Endothelial cell of umbilical vein (primary cell): ENCODE results near the gene PRKAR1B. TPM values are rescaled to one million over a fixed set of nuclear protein-coding genes. Genes with fewer than 3 reads are reported as not detected.

Source experiments
- BruUV-seq: library from RNA; stranded (reverse); fragments of 400-500 nt; replicated peaks from 2 replicates; lab custom pipeline; 2021; lab: Mats Ljungman, UMichigan
- CTCF ChIA-PET: fragments of 300-600, 350-600 bp; sonication (Branson Sonifier 250); formaldehyde crosslinking; loops from one replicate; lab custom pipeline; 2021; ENCODE audit warnings: antibody characterized with exemption, inconsistent platforms; lab: Charles Lee
- POLR2A ChIA-PET: fragments of 300-600, 350-600 bp; sonication (Branson Sonifier 250); formaldehyde crosslinking; loops from one replicate; lab custom pipeline; 2021; ENCODE audit warnings: antibody characterized with exemption, inconsistent platforms; lab: Charles Lee
- DNase-seq: peaks from one replicate; pipeline ENCODE4 v3.0.0-alpha.2; 2011; ENCODE audit warnings: low read depth, low spot score
- FAIRE-seq: peaks from 2 replicates; lab custom pipeline; 2011; peaks lifted over from hg19 to GRCh38; lab: Jason Lieb, UNC
- H2AFZ ChIP-seq: 2 replicates; pipeline ENCODE4 v1.6.0; 2012; ENCODE audit warnings: low read depth, low read length, control low read depth, inconsistent platforms
- H3K27ac ChIP-seq: 2 replicates; pipeline ENCODE4 v1.5.1; 2011; ENCODE audit warnings: low read depth, mild to moderate bottlenecking, control low read depth, low read length, moderate library complexity; ENCODE audit not compliant: insufficient read depth
- H3K27me3 ChIP-seq, 2 experiments: 2 replicates each; pipeline versions ENCODE4 v1.6.0 to v1.6.1; 2011; ENCODE audit warnings: low read length in 2 of 2, mixed read lengths in 1 of 2; ENCODE audit not compliant: control insufficient read depth in 2 of 2, insufficient read depth in 2 of 2
- H3K36me3 ChIP-seq, 2 experiments: 2 replicates in 1 of 2; 3 replicates in 1 of 2; pipeline ENCODE4 v1.5.1; 2011; ENCODE audit warnings: low read length in 2 of 2, mild to moderate bottlenecking in 1 of 2, moderate library complexity in 1 of 2; ENCODE audit not compliant: control insufficient read depth in 2 of 2, insufficient read depth in 2 of 2; ENCODE audit errors: extremely low read depth in 1 of 2
- H3K4me1 ChIP-seq: 3 replicates; pipeline ENCODE4 v1.5.1; 2011; ENCODE audit warnings: mild to moderate bottlenecking, low read length; ENCODE audit not compliant: control insufficient read depth, insufficient read depth; ENCODE audit errors: extremely low read depth
- H3K4me2 ChIP-seq: 2 replicates; pipeline ENCODE4 v1.6.1; 2011; ENCODE audit warnings: low read length, control low read depth, mixed read lengths; ENCODE audit not compliant: insufficient read depth
- H3K4me3 ChIP-seq, 3 experiments: fragments of 200-600 bp in 1 of 3; sonication (generic), shearing (Covaris generic) in 1 of 3; replicated peaks in 1 of 3; 2 replicates each; pipeline ENCODE4 v1.5.1; 2011 to 2016; ENCODE audit warnings: control low read depth in 3 of 3, low read length in 3 of 3, mild to moderate bottlenecking in 2 of 3, inconsistent platforms in 1 of 3, low read depth in 1 of 3, moderate library complexity in 1 of 3; ENCODE audit not compliant: insufficient read depth in 1 of 3
- H3K79me2 ChIP-seq: 2 replicates; pipeline ENCODE4 v1.6.0; 2012; ENCODE audit warnings: low read length, inconsistent platforms; ENCODE audit not compliant: control insufficient read depth, insufficient read depth
- H3K9ac ChIP-seq: replicated peaks from 2 replicates; pipeline ENCODE3; 2011; ENCODE audit warnings: low read length, control low read depth; ENCODE audit not compliant: insufficient read depth; ENCODE audit errors: extremely low read depth
- H3K9me1 ChIP-seq: replicated peaks from 3 replicates; pipeline ENCODE4 v1.6.0; 2011; ENCODE audit warnings: mild to moderate bottlenecking, low read length; ENCODE audit not compliant: control insufficient read depth, insufficient read depth; ENCODE audit errors: extremely low read depth
- H3K9me3 ChIP-seq: replicated peaks from 2 replicates; pipeline ENCODE4 v1.5.1; 2012; ENCODE audit warnings: low read length, inconsistent platforms; ENCODE audit not compliant: control insufficient read depth, insufficient read depth
- H4K20me1 ChIP-seq: replicated peaks from 2 replicates; pipeline ENCODE3; 2011; ENCODE audit warnings: mild to moderate bottlenecking, low read length; ENCODE audit not compliant: control insufficient read depth, insufficient read depth; ENCODE audit errors: extremely low read depth
- EZH2 ChIP-seq: IDR thresholded peaks from 2 replicates; pipeline ENCODE4 v1.6.1; 2012; ENCODE audit warnings: borderline replicate concordance, low read depth, mild to moderate bottlenecking, moderate library complexity, low read length, inconsistent platforms; ENCODE audit not compliant: severe bottlenecking
- FOS ChIP-seq: IDR thresholded peaks from 2 replicates; pipeline ENCODE4 v1.6.1; 2011; ENCODE audit warnings: mild to moderate bottlenecking, low read length, moderate library complexity, borderline replicate concordance; ENCODE audit not compliant: insufficient read depth
- GATA2 ChIP-seq: IDR thresholded peaks from 2 replicates; pipeline ENCODE4 v1.7.0; 2011; ENCODE audit warnings: low read depth, mild to moderate bottlenecking, moderate library complexity, mixed read lengths, low read length; ENCODE audit not compliant: insufficient read length, insufficient read depth
- JUN ChIP-seq: IDR thresholded peaks from 2 replicates; pipeline ENCODE4 v1.6.1; 2011; ENCODE audit warnings: borderline replicate concordance, low read depth; ENCODE audit not compliant: insufficient read length, insufficient read depth
- MYC ChIP-seq: IDR thresholded peaks from one replicate; pipeline ENCODE4 v1.6.1; 2011; ENCODE audit warnings: mild to moderate bottlenecking, low read depth, low read length
- POLR2A ChIP-seq: IDR thresholded peaks from 2 replicates; pipeline ENCODE4 v1.6.1; 2012; ENCODE audit warnings: low read depth, mild to moderate bottlenecking, control low read depth, low read length
- POLR2AphosphoS5 ChIP-seq: IDR thresholded peaks from 2 replicates; pipeline ENCODE4 v1.6.1; 2012; ENCODE audit warnings: low read depth, mild to moderate bottlenecking, control low read depth, low read length, moderate library complexity; ENCODE audit not compliant: insufficient read depth
- dilution Hi-C: fragments of 300-500 bp; cut with MboI; formaldehyde crosslinking; loops from one replicate; pipeline ENCODE4 v1.15.0; 2019; ENCODE audit warnings: low sequenced_read_pairs; ENCODE audit not compliant: extremely low pct_ligation_motif_present
- intact Hi-C: fragments of 100-400 bp; cut with micrococcal nuclease; formaldehyde crosslinking; loops from one replicate; pipeline ENCODE4 v1.10.0; 2022
- polyA plus RNA-seq, 4 experiments: library from polyadenylated mRNA; depleted of rRNA in 3 of 4; stranded (reverse) in 3 of 4; unstranded in 1 of 4; fragments of >200 nt; gene quantifications; 2 replicates each; pipeline versions ENCODE4 v1.2.1 to v1.2.3, GENCODE V29; 2011 to 2012; ENCODE audit warnings: missing spikeins in 1 of 4
- total RNA-seq: library from RNA; stranded (reverse); gene quantifications from 2 replicates; pipeline ENCODE4 v1.2.3, GENCODE V29; 2021
- TF ChIP-seq, protein P1 (sequence below): IDR thresholded peaks from 2 replicates; pipeline ENCODE4 v1.6.1; 2011; ENCODE audit not compliant: insufficient read depth, insufficient read length
- TF ChIP-seq, protein P2 (sequence below), 2 donors: IDR thresholded peaks; 1 replicate in 1 of 2; 2 replicates in 1 of 2; pipeline ENCODE4 v1.5.1; 2011; ENCODE audit warnings: low read length in 2 of 2, mild to moderate bottlenecking in 2 of 2, moderate library complexity in 2 of 2, control low read depth in 1 of 2, inconsistent platforms in 1 of 2, low read depth in 1 of 2; ENCODE audit not compliant: insufficient read depth in 1 of 2; ENCODE audit errors: extremely low read depth in 1 of 2

PRKAR1B gene
- total and polyA plus RNA-seq, 2 donors (not counting 3 experiments of a cell fraction or from before 2014, with no cell fraction given) = 15.4 to 29.2 TPM

- ChIA-PET CTCF (no interaction called here), POLR2A (no interaction called here)
- no TSS peak for BruUV-seq
- no peak for FAIRE-seq
- Histone ChIP-seq H3K4me1 (no peaks in the 10 kb centered on the region), H3K27ac (no peak overlapping the region), H4K20me1 (no peaks in the 10 kb centered on the region), H3K4me2 (no peak overlapping the region), H3K36me3 (peaks cover 0 to 5% of the 10 kb centered on the region in 2 experiments), H2AFZ (no peak overlapping the region), H3K9me1 (no peaks in the 10 kb centered on the region), H3K27me3 (no peaks in the 10 kb centered on the region), H3K79me2 (no peaks in the 10 kb centered on the region), H3K9me3 (peaks cover 2% of the 10 kb centered on the region), H3K9ac (no peak overlapping the region), H3K4me3 (no peak overlapping the region)
- no peak for DNase-seq
- dilution Hi-C loops = no loop called here
- intact Hi-C loops = no loop called here
- no peak for TF ChIP-seq JUN
- TF ChIP-seq GATA2 = no peak
- TF ChIP-seq, protein P1, sequence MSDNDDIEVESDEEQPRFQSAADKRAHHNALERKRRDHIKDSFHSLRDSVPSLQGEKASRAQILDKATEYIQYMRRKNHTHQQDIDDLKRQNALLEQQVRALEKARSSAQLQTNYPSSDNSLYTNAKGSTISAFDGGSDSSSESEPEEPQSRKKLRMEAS = no peak
- TF ChIP-seq POLR2AphosphoS5 = no peak
- no peak for TF ChIP-seq POLR2A
- TF ChIP-seq MYC = no peak
- TF ChIP-seq FOS = no peak
- no peak for TF ChIP-seq EZH2
- TF ChIP-seq, protein P2, sequence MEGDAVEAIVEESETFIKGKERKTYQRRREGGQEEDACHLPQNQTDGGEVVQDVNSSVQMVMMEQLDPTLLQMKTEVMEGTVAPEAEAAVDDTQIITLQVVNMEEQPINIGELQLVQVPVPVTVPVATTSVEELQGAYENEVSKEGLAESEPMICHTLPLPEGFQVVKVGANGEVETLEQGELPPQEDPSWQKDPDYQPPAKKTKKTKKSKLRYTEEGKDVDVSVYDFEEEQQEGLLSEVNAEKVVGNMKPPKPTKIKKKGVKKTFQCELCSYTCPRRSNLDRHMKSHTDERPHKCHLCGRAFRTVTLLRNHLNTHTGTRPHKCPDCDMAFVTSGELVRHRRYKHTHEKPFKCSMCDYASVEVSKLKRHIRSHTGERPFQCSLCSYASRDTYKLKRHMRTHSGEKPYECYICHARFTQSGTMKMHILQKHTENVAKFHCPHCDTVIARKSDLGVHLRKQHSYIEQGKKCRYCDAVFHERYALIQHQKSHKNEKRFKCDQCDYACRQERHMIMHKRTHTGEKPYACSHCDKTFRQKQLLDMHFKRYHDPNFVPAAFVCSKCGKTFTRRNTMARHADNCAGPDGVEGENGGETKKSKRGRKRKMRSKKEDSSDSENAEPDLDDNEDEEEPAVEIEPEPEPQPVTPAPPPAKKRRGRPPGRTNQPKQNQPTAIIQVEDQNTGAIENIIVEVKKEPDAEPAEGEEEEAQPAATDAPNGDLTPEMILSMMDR (IDR thresholded peaks at IDR 0.05; ENCODE audit: extremely low read depth in 1 of 2, insufficient read depth in 1 of 2, low read depth in 1 of 2, low read length in 2 of 2) = no peak
Measured at GRCh38 chr7:682810-683209, 44.3 kb downstream of the PRKAR1B start.
